Type B pancreatic cell (in vitro differentiated cells): Measurements from ENCODE around the gene MPP2. TPM values are rescaled to one million over a fixed set of nuclear protein-coding genes. Genes with fewer than 3 reads are reported as not detected.
A peak's percentile ranks its signal among the peaks of the same experiment; 100 is the strongest.
"Not testable (repeated sequence)": the region's sequence is repeated elsewhere in the genome, so short reads cannot be mapped to it uniquely, and the experiment has no call there.

Experiments used
- DNase-seq: peaks from one replicate; pipeline ENCODE4 v3.0.0; 2021; ENCODE audit warnings: mixed read lengths; ENCODE audit not compliant: unreplicated experiment; ENCODE audit errors: extremely low spot score
- H3K27ac Mint-ChIP-seq: 2 replicates; pipeline ENCODE4 v1.8.0; 2021; ENCODE audit warnings: mild to moderate bottlenecking, mixed read lengths
- H3K27me3 Mint-ChIP-seq: 2 replicates; pipeline ENCODE4 v1.8.0; 2021; ENCODE audit warnings: mixed read lengths
- H3K36me3 Mint-ChIP-seq: 2 replicates; pipeline ENCODE4 v1.8.0; 2021; ENCODE audit warnings: mixed read lengths
- H3K4me1 Mint-ChIP-seq: one replicate; pipeline ENCODE4 v1.8.0; 2021; ENCODE audit warnings: mixed read lengths; ENCODE audit not compliant: unreplicated experiment
- H3K4me3 Mint-ChIP-seq: 2 replicates; pipeline ENCODE4 v1.8.0; 2021; ENCODE audit warnings: mild to moderate bottlenecking, mixed read lengths
- H3K9me3 Mint-ChIP-seq: 2 replicates; pipeline ENCODE4 v1.8.0; 2021; ENCODE audit warnings: mixed read lengths
- CTCF ChIP-seq: fragments of 200-600 bp; sonication (generic); conservative IDR thresholded peaks from 2 replicates; pipeline ENCODE4 v1.5.0; 2021; ENCODE audit warnings: antibody characterized with exemption, mild to moderate bottlenecking
- total RNA-seq: library from RNA; stranded (reverse); gene quantifications from 2 replicates; pipeline ENCODE4 v1.2.1, GENCODE V29; 2021; ENCODE audit warnings: low replicate concordance

MPP2 gene
- total RNA-seq, 1 donor from 2014 or later: 18.5 TPM

DNA sequence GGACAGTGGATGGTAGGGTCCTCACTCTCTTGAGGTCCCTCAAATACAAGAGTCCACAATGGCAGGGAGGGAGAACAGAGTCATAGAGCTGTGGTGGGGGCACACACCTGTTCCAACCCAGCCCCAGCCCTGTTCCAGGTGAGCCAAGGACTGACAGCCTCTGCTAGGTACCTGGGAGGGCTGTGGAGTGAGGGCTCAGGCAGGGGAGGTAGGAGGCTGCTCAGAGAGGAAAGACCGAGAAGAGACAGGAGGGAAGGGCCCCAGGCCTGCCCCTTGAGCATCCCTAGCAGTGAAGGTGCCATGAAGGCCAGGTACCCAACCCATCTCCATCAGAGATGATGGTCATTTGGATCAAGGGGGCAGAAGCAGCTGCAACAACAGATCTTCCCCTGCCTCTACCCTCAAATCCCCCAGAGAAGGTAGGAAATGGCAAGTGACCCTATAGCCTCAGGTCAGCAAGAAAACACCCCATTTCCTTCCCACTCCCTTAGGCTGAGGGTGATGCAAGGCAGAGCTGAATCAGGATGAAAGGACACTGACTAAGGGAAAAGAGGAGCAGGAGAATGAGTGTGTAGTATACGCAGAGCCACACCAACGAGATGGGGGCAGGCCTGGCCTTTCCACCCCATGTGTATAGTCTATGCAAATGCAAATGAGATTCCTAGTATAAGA lies 31.7 kb downstream of the MPP2 start:
- peaks cover 14% of the 10 kb centered on the region for H3K4me1 Mint-ChIP-seq
- no peak overlapping the region for H3K4me3 Mint-ChIP-seq
- H3K27ac Mint-ChIP-seq: no peak overlapping the region
- peaks cover 3% of the 10 kb centered on the region for H3K27me3 Mint-ChIP-seq
- TF ChIP-seq CTCF: no peak
- no peaks in the 10 kb centered on the region for H3K9me3 Mint-ChIP-seq
- DNase-seq: no peak
- H3K36me3 Mint-ChIP-seq: no peaks in the 10 kb centered on the region

DNA sequence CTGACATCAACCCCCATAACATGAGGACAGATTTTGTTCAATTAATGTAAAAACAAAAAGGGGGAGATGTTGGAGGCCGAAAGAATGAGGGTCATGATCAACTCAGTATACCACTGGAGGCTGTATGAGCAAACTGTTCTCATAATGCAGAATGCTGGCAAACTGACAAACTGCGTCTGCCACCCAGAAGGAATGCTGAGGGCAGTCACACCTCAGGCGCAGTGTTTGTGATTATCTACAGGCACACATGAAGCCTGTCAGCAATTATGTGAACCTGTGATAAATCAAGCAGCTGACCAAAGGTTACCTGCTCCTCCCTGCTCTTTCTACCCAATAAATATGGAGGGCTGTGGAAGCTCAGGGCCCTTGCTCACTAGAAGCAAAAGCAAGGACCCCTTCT lies 33.0 kb downstream of the MPP2 start:
- Mint-ChIP-seq H3K27ac (no peak overlapping the region), H3K4me3 (no peak overlapping the region), H3K27me3 (peaks cover 7% of the 10 kb centered on the region), H3K9me3 (no peaks in the 10 kb centered on the region), H3K4me1 (peaks cover 14% of the 10 kb centered on the region), H3K36me3 (no peaks in the 10 kb centered on the region)
- no peak for TF ChIP-seq CTCF
- DNase-seq: no peak

GRCh38 chr17:43873815-43874214 lies 33.5 kb downstream of the MPP2 start:
- H3K27ac Mint-ChIP-seq: no peak overlapping the region
- no peaks in the 10 kb centered on the region for H3K9me3 Mint-ChIP-seq
- no peak for DNase-seq
- TF ChIP-seq CTCF: no peak
- no peak overlapping the region for H3K4me3 Mint-ChIP-seq
- H3K4me1 Mint-ChIP-seq: peaks cover 14% of the 10 kb centered on the region
- H3K27me3 Mint-ChIP-seq: peaks cover 7% of the 10 kb centered on the region
- H3K36me3 Mint-ChIP-seq: no peaks in the 10 kb centered on the region

DNA sequence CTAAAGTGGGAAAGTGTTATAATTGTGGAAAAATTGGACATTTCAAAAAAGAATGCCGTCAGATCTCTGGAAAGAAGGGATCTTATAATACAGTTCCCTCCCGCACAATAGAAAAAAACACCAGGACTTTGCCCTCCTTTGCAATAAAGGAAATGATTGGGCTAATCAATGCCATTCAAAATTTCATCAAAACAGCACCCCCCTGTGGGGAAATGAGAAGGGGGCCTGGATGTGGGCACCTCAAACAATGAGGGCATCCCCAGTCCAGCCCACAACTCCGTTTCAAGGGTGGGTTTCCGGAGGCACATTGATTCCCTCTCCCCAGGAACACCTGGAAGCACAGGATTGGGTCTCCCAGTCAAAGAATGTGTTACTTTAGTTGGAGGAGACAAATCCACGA lies 34.2 kb downstream of the MPP2 start:
- H3K4me3 Mint-ChIP-seq: no peak overlapping the region
- peaks cover 5% of the 10 kb centered on the region for H3K9me3 Mint-ChIP-seq
- peaks cover 15% of the 10 kb centered on the region for H3K27me3 Mint-ChIP-seq
- H3K27ac Mint-ChIP-seq: no peak overlapping the region
- peak; percentile 24 for TF ChIP-seq CTCF
- H3K4me1 Mint-ChIP-seq: peaks cover 14% of the 10 kb centered on the region
- no peak for DNase-seq
- H3K36me3 Mint-ChIP-seq: no peaks in the 10 kb centered on the region

- Mint-ChIP-seq H3K4me1 (peaks cover 14% of the 10 kb centered on the region), H3K27ac (peak overlapping the region; percentile 61), H3K36me3 (no peaks in the 10 kb centered on the region), H3K4me3 (peak overlapping the region; percentile 32), H3K9me3 (peaks cover 5% of the 10 kb centered on the region), H3K27me3 (peaks cover 24% of the 10 kb centered on the region)
- DNase-seq: no peak
- TF ChIP-seq CTCF: no peak
Measured at GRCh38 chr17:43871946-43872690, 35.2 kb downstream of the MPP2 start.

- not testable (repeated sequence) for H3K36me3 Mint-ChIP-seq
- peaks cover 29% of the 10 kb centered on the region for H3K27me3 Mint-ChIP-seq
Measured at GRCh38 chr17:43869031-43869430, 38.3 kb downstream of the MPP2 start.

More at GRCh38 chr17:43869031-43869430, 38.3 kb downstream of the MPP2 start:
- not testable (repeated sequence) for H3K9me3 Mint-ChIP-seq, DNase-seq, H3K27ac Mint-ChIP-seq, H3K4me3 Mint-ChIP-seq
- peaks cover 13% of the 10 kb centered on the region for H3K4me1 Mint-ChIP-seq
